OCI-LY3 (cell line): ENCODE results near the gene CNMD.

Experiments
- EZH2phosphoT487 ChIP-seq: fragments of 200-600 bp; shearing (Covaris generic); IDR thresholded peaks from 2 replicates; pipeline ENCODE4 v1.6.1; 2018; ENCODE audit warnings: antibody characterized with exemption, mixed run types, low read depth
- TF ChIP-seq, protein P1 (sequence below): fragments of 200-600, 300-600 bp; sonication (generic); IDR thresholded peaks from 2 replicates; pipeline ENCODE4 v1.5.1; 2014; ENCODE audit warnings: antibody characterized with exemption, low read length, low read depth

GRCh38 chr13:52707375-52707774 is 32.2 kb downstream of the CNMD start:
- TF ChIP-seq, protein P1, sequence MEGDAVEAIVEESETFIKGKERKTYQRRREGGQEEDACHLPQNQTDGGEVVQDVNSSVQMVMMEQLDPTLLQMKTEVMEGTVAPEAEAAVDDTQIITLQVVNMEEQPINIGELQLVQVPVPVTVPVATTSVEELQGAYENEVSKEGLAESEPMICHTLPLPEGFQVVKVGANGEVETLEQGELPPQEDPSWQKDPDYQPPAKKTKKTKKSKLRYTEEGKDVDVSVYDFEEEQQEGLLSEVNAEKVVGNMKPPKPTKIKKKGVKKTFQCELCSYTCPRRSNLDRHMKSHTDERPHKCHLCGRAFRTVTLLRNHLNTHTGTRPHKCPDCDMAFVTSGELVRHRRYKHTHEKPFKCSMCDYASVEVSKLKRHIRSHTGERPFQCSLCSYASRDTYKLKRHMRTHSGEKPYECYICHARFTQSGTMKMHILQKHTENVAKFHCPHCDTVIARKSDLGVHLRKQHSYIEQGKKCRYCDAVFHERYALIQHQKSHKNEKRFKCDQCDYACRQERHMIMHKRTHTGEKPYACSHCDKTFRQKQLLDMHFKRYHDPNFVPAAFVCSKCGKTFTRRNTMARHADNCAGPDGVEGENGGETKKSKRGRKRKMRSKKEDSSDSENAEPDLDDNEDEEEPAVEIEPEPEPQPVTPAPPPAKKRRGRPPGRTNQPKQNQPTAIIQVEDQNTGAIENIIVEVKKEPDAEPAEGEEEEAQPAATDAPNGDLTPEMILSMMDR = no peak
- no peak for TF ChIP-seq EZH2phosphoT487
